GM21723 (cell line): Measurements from ENCODE around the gene GLRX5.

Source experiments
- ATAC-seq: cut with Tn5 transposase; IDR thresholded peaks from one replicate; pipeline ENCODE4 v1.9.1; 2021; ENCODE audit warnings: mild to moderate bottlenecking, moderate library complexity; ENCODE audit not compliant: unreplicated experiment

GLRX5 gene

DNA sequence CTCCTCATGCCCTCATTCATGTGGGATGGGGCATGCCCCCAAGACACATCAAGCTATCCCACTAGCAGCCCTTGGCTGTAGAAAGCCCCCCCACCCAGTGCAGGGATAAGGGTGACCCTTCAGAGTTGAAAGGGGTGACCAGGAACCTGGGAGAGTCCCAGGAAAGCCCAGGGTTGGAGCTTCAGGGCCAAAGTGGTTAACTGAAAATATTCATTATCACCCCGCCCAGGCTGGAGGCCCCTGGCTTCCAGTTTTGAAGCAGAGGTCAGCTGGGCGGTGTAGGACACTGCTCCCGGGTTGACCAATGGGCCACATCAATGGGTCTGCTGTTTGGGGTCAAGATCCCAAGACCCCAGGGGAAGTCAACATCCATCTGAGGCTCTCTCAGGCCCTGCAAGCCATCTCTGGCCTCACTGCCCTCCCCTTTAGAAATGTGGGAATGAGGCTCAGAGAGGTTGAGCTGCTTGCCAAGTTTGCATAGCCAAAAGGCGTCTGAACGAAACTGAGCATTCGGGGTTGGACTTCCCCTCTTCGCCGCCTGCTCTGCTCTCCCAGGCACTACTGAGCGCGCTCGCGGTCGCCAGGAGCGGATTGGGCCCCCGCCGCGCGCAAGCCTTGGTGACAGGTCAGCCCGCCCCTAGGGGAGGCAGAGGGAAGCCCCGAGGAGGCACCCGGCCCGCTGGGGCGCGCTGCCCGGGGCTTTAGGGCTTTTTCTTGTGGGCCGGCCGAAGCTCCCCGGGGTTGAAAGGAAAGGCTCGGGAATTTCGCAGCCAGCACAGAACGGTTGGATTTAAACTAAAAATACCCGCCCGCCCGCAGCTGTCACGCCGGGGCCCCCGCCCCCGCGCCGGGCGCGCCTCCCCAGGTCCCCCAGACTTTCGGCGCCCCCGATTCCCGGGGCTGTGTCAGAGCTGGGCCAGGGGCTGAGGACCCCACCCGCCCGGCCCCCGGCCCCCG, 19.0 kb upstream of the GLRX5 start:
- peak; percentile 79 for ATAC-seq

DNA sequence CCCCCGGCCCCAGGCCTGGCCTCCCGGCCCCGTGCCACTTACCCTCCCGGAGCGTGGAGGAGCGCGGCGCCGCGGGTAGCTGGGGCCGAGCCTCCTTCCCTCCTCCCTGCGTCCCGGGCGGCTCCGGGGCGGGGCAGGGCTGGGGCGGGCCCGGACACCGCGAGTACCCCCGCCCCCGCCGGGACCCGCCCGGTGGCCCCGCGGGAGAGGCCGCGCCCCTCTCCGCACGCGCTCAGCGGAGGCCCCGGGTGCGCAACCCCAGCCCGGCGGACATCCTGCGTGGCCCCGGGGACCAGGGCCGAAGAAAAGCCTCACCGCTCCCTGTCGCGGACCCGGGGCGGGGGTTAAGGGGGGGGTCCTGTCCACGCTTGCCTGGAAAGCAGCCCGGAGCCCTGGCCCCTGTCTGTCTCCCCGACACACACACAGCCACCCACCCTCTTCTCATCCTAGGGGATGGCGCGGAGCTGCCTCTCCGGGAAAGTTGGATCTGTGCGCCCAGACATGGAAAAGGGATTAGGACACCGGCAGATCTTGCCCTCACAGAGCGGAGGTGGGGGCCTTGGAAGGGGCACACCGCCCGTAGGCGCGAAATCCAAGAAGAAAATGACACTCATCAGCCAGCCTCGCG, 18.2 kb upstream of the GLRX5 start, which contains the start of gene SYNE3:
SYNE3 (minus strand) TSS at position 97 of the 628 bp plus-strand sequence. CDS start 40,829 bp downstream, outside the sequence.
- ATAC-seq: peak; percentile 47

DNA sequence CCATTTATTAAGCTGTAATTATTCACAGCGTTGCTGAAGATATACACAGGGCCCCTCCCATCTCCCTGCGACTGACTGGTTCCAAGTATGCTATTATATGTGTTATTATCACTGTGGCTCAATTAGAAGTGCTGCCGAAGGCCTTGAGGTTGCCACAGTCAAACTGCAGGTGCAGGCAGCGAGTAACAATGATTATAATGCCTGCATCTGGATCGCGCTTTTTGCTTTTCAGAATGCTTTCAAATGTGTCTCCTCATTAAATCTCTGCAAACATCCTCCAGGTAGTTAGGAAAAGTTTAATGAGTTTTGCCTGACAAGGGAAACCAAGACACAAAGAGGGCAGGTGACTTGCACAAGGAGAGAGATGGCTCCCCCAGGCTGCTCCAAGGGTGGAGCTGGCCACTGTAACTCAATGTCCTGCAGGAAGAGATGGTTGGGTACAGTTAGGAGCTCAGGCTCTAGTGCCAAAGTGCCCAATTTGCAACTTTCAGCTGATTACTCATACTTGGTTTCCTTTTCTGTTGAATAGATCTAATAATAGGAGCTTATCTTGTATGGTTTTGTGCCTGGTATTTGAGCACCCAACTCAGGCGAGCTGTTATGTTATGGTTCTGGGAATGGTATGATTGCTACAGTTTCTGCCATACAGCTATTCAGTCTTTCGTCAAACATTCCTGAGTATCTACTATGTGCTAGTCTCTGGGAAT, 16.7 kb upstream of the GLRX5 start:
- ATAC-seq: peak; percentile 14

DNA sequence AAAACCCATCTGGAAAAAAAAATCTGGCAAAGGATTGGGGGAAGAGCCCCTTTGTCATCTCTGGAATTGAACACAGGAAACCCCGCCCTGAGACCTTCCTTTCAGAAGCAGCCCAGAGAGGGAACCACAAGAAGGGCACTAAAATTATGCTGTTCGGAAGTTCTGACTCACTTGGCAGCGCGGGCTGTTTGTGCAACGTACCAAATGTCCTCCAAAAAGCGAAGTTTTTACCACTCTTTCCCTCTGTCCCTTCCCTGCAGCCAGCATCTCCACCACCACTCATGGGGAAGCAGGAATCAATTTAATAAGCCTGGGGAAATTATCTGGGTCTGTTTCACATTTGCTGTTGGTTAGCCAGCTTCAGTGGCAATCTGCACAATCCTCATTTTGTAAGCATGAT, 15.2 kb upstream of the GLRX5 start:
- no peak for ATAC-seq

DNA sequence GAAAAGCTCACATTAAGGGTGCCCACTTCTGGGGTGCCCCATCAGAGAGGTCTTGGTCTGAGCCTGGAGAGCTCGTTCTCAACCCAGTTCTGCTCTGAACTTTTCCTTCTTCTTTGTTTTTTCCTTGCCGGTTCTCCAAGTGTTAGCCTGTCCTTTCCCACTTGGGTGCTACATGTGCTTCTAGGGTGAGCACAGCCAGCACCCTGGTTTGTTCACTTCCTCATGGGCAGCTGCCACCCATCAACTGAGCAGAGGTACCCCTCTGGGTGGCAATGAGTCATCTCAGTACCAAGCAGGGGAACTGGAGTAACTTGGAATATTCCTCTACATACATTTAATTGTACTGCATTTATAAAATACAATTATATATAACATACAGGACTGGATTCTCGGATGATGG, 14.5 kb upstream of the GLRX5 start:
- no peak for ATAC-seq

DNA sequence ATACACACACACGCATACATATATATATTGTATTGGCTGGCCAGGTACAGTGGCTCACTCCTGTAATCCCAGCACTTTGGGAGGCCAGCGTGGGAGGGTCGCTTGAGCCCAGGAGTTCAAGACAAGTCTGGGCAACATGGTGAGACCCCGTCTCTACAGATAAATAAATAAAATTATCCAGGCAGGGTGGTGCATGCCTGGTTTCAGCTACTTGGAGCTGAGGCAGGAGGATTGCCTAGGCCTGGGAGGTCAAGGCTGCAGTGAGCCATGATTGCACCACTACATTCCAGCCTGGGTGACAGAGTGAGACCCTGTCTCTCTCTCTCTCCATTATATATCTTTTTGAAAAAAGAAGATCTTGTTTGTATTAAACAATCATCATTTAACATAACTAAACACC, 13.8 kb upstream of the GLRX5 start:
- no peak for ATAC-seq

DNA sequence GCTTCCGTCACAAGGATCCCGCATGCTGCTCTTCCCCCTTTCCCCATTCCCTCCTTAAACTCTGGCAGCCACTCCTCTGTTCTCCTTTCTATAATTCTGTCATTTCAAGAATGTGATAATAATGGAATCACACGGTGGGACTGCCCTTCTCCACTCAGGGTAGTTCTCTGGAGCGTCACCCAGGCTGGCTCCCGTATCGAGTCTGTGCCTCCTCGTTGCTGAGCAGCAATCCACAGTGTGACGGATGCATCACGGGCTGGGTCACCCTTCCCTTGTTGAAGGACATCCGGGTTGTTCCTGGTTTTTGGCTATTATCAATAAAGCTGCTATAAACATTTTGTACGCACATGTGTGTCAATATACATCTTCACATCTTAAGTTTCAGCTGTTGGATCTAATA, 12.7 kb upstream of the GLRX5 start:
- no peak for ATAC-seq

DNA sequence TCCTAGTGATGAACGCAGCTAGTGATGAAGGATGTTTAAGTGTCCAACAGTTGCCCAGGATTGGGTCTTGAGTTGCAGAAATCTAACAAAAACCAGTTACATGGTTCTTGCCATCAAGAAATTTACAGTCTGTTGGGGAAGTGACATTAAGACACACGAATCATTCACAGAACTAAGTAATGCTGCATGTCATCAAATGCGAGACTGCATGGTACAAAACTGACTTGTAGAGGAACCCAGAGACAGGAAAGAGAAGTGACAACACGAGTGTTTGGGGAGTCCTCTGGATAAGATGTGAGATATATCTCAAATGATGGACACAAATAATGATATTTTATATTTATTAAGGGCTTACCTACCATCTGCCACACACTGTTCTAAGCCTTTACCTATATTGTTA, 12.3 kb upstream of the GLRX5 start:
- no peak for ATAC-seq

DNA sequence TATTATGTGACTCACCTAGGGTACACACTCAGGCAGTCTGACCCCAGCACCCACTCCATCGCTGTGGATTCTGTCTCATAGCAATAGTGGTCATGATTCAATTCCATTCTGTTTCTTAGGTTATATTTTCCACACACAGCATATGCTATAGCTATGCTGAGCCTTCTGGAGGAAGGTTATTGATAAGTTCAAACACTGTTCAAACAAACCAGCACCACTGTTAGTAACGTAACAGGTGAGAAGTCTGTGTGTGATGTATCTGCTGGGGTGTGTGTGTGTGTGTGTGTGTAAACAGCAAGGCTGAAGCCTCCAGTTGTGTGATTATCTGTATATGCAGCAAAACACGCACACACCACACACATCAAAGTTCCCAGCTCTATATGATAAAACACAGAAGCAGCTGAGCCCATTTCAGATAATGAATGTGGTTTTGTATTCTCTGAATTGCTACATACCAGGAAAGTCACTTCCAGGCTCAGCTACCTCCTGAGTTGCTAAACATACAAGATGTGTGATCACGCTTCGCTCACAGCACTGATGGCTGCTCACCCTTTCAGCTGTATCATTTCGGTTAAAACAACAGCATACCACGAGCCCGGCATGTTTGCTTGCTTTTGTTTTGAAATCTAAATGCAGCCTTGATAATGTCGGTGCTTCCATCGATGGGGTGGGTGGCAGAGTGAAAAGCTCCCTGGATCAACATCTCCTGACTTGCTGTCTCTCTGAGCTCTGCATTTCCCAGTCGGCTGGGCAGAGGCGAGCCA, 11.6 kb upstream of the GLRX5 start:
- ATAC-seq: no peak

DNA sequence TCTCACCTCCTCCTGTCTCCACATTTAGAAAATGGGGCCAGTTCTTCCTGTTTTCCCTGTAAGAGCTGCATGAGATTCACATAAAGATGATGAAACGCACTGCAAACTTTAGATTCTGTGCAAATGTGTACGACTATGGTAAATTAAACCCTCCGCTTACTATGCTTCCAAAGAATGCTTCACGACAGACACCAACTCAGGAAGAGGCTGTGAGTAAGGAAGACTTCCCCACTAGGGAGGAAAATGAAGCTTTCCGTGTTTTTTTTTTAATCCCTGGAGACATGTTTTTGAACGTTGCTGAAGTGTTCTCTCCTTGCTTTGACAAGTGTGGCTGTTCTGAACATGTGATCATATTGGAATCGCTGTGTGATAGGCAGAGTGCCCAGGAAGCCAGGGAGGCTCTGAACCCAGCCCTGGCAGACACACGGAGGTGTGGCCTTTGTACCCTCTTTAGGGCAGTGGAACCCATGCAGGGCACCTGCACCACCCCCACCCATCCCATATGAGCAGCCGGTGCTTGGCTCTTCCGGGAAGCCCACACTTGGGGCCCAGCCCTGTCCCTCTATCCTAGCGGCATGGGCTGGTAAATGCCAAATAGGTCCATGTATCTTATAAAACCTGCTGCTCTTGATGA, 10.9 kb upstream of the GLRX5 start:
- no peak for ATAC-seq

DNA sequence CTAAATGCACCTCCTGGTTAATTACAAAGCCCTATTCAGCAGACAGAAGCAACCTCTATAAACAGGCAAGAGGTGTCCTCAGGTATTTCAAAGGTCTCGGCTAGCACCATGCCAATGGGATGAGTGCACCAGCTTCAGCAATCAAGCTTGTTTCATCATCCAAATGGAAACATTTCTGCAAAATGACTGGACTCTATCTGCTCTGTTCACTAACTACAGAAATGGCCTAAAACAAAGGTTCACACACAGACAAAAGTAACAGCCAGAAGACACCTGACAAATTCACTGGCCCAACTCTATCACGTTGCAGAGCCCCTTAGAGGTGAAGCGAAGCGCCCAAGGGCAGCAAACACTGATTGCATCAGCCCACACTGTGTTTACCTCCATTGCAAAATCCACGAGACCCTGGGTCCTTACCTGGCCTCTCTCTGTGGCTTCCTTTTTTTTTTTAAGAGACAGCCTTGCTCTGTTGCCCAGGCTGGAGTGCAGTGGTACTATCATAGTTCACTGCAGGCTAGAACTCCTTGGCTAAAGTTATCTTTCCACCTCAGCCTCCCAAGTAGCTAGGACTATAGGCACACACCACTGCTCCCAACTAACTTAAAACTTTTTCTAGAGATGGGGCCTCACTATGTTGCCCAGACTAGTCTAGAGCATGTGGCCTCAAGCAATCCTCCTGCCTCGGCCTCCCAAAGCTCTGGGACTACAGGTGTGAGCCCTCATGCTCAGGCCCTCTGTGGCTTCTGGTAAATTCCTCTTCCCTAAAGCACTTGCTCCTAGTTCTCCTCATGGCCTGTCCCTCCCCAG, 9.9 kb upstream of the GLRX5 start:
- ATAC-seq: no peak

DNA sequence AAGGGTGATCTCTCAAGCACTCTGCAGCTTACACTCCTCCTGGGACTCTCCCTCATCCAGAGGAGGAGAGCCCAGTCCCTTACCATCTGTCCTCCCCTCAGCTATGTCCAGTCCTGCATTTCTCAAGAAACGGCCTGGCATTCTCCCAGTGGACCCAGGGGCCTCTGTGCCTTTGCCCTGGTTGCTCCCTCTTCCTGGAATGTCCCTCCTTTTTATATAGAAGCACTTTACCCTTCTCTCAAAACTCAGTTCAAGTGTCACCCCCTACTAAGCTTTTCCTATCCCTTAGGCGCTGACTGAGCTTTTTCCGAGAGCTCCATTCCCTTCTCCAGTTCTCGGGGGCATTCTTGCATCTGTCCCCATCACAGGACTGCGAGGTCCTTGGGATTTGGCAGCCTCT, 8.9 kb upstream of the GLRX5 start:
- ATAC-seq: no peak

DNA sequence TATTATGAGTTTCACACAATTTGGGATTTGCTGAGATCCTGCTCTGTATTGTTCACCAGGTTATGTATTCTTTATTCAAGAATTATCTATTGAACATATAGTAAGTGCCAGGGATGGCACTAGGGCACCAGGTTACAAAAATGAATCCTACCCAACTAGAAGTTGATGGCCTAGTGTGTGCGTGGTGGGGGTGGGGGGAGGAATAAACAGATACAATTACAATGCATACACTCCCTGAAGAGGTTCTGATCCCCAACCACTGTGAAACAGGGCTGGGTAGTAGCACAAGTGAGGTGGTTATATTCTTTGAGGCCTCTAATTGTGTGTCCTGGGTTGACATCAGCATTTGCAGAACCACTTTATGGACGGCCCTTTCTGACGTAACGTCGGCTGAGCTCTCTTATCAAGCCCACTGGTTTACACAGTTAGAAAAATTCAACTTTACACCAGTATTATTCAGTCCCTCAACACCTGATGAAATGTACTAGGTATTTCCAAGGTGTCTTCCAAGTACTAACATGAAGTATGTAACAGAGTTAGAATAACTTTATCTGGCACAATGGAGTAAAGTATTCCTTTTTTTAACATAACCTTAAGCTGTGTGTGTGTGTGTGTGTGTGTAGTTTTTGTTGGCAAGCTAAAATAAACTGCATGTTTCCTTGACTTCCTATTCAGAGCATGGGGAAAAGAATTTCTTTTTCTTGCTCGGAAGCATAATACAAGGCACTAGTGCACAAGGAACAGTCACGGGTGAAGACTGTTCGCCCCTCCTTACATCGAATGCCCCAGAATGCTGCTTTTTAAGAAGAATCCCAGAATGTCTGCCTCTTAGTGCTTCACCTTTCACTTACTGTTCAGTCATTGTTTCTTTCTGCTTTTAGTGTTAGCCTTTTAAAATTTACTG, 8.1 kb upstream of the GLRX5 start:
- no peak for ATAC-seq

DNA sequence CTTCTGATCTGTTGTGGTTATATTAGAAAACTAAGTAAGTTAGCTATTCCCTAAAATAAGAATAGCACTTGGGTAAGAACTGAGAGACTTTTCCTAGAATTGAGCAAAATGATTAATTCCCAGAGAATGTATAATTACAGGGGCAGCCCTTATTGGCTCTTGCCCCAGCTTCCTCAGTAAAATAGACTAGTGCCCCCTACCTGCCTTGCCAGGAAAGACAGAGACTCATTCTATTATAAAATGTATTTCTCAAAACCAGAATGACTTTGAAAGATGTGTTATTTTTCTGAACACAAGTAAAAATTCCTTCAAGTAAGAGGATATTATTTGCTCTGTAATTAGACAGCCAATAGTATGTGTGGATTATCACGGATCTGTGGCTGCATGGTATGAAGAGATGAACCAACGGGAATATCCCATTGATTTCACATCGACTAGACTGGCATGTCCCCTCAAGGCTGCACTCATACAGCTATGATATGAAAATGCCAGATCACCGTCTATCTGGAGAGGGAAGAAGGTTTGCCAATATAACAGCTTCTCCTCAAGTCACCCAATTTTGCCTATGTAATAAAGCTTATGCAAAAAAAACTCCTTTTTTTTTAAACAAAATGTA, 7.4 kb upstream of the GLRX5 start:
- ATAC-seq: peak; percentile 62

DNA sequence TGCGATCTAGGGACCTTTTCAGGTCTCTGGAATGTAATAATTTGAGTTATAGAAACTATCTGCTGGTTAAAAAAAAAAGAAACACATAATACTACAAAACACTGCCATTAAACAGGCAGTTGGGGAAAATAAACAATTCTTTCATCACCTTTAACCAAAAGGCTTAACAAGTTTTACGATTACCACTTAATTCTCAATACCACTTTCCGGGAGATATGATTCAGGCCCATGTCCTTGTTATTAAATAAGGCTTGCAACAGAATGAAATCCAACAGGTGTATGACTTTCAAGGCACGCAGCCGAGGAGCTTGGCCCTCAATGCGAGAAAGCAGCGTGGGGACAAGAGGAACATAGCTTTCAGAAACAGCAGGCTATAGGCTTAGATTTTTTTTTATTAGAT, 5.6 kb upstream of the GLRX5 start:
- no peak for ATAC-seq

DNA sequence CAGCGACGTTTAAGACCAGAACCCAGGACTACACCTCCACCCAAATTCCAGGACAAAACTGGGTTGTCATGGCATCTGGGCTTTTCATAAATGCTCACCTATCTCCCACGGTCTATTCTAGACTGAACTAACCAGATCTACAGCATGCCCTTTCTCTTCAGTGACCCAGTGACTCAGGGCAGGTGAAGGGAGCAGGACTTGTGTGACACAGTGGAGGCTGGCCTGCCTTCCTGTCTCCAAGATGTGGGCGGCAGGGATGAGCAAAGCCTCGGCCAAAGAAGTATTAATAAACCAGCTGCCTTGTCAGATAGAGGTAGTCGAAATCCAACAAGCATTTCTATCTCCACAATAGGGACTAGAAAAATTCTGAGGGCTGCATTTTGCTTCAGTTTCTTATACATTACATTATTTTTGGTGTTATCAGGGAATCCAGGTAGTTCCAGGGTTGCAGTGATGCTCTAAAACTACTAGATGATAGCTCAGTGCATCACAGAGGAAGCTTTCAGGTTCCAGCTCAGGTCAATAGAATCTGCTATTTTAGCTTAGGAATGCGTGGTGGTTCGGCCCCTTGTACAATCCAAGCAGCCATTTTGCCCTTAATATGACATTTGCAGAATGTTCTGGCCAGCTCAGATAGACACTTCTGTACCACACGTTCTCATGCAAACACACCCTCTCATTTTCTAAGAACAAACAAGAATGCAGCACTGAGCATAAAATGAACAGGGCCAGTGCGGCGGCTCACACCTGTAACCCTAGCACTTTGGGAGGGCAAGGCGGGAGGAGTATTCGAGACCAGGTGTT, 4.2 kb upstream of the GLRX5 start:
- ATAC-seq: no peak

DNA sequence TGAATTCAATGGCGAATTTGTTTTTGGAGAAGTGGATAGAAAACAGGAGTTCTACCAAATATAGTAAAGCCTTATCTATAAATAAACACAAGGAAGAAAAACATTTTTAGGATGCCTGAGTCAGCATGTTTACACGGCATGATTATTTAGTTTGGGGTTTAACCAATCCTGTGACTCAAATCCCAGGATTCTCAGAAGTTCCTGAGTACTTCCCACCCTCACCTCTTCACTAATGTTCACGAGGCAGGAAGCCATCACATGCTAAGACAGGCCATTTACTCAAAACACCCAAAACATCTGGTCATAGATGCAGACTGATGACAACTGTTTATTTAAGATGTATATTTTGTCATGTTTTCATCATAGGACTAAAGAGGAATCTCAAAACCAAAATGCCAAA, 3.4 kb upstream of the GLRX5 start:
- no peak for ATAC-seq
